GM19035 (cell line): ENCODE results near the gene LRRC75B.

Experiments
- ATAC-seq: cut with Tn5 transposase; IDR thresholded peaks from one replicate; pipeline ENCODE4 v1.9.1; 2021; ENCODE audit not compliant: unreplicated experiment

Gene LRRC75B

GRCh38 chr22:24587948-24588347, 4.9 kb downstream of the LRRC75B start:
- ATAC-seq = no peak

- no peak for ATAC-seq
Observed at GRCh38 chr22:24587251-24587650, 5.6 kb downstream of the LRRC75B start.

- ATAC-seq = no peak
Observed at GRCh38 chr22:24585927-24586546, 6.8 kb downstream of the LRRC75B start.

- ATAC-seq = no peak
Observed at GRCh38 chr22:24585461-24585860, 7.4 kb downstream of the LRRC75B start.

- ATAC-seq = no peak
Observed at GRCh38 chr22:24584871-24585411, 7.9 kb downstream of the LRRC75B start.

GRCh38 chr22:24584166-24584790, 8.6 kb downstream of the LRRC75B start:
- no peak for ATAC-seq

- no peak for ATAC-seq
Observed at GRCh38 chr22:24583221-24584165, 9.4 kb downstream of the LRRC75B start.

- ATAC-seq = no peak
Observed at GRCh38 chr22:24582056-24582814, 10.6 kb downstream of the LRRC75B start.

- ATAC-seq = no peak
Observed at GRCh38 chr22:24580276-24580675, 12.6 kb downstream of the LRRC75B start.

- no peak for ATAC-seq
Observed at GRCh38 chr22:24579258-24579601, 13.6 kb downstream of the LRRC75B start.

GRCh38 chr22:24578355-24579257, 14.3 kb downstream of the LRRC75B start:
- ATAC-seq = no peak

- no peak for ATAC-seq
Observed at GRCh38 chr22:24576778-24577177, 16.1 kb downstream of the LRRC75B start.

GRCh38 chr22:24571266-24571665, 21.6 kb downstream of the LRRC75B start:
- no peak for ATAC-seq

GRCh38 chr22:24567668-24568067, 25.2 kb downstream of the LRRC75B start:
- ATAC-seq = no peak

- ATAC-seq = no peak
Observed at GRCh38 chr22:24566899-24567511, 25.9 kb downstream of the LRRC75B start.

- ATAC-seq = no peak
Observed at GRCh38 chr22:24565077-24565476, 27.8 kb downstream of the LRRC75B start.

- no peak for ATAC-seq
Observed at GRCh38 chr22:24564376-24565058, 28.4 kb downstream of the LRRC75B start.

GRCh38 chr22:24563246-24563645, 29.6 kb downstream of the LRRC75B start:
- ATAC-seq = no peak

- ATAC-seq = no peak
Observed at GRCh38 chr22:24559471-24559870, 33.4 kb downstream of the LRRC75B start.
